Suprapubic skin (tissue), 4 donors: ENCODE data around the gene SPIRE1. TPM values are rescaled to one million over a fixed set of nuclear protein-coding genes. Genes with fewer than 3 reads are reported as not detected.

ENCODE experiments used
- DNase-seq, 2 donors: peaks; one replicate each; pipeline ENCODE4 v3.0.0-alpha.2; 2019; ENCODE audit warnings: low spot score in 2 of 2
- H3K27ac ChIP-seq: fragments of 200-600 bp; sonication (generic); one replicate; pipeline ENCODE4 v1.5.1; 2019
- H3K27me3 ChIP-seq: fragments of 200-600 bp; sonication (generic); one replicate; pipeline ENCODE4 v1.5.1; 2019
- H3K36me3 ChIP-seq: fragments of 200-600 bp; sonication (generic); one replicate; pipeline ENCODE4 v1.5.1; 2019
- H3K4me1 ChIP-seq: fragments of 200-600 bp; sonication (generic); one replicate; pipeline ENCODE4 v1.5.1; 2019
- H3K4me3 ChIP-seq: fragments of 200-600 bp; sonication (generic); one replicate; pipeline ENCODE4 v1.5.1; 2019; ENCODE audit warnings: mild to moderate bottlenecking
- H3K9me3 ChIP-seq: fragments of 200-600 bp; sonication (generic); one replicate; pipeline ENCODE4 v1.5.1; 2019
- CTCF ChIP-seq, 2 donors: fragments of 200-600 bp in 1 of 2; fragments of 450-650 bp in 1 of 2; sonication (generic) in 1 of 2; IDR thresholded peaks; one replicate each; pipeline ENCODE4 v1.5.1; 2016 to 2019; ENCODE audit warnings: antibody characterized with exemption in 2 of 2, mild to moderate bottlenecking in 1 of 2, moderate library complexity in 1 of 2
- EP300 ChIP-seq: sonication (generic); formaldehyde crosslinking; IDR thresholded peaks from one replicate; pipeline ENCODE4 v1.6.1; 2017; ENCODE audit warnings: antibody characterized with exemption
- POLR2A ChIP-seq, 2 donors: fragments of 450-650 bp; IDR thresholded peaks; one replicate each; pipeline ENCODE4 v1.6.1; 2017; ENCODE audit warnings: antibody characterized with exemption in 2 of 2, mild to moderate bottlenecking in 2 of 2, moderate library complexity in 2 of 2
- POLR2AphosphoS5 ChIP-seq, 3 donors: sonication (generic); formaldehyde crosslinking; IDR thresholded peaks; one replicate each; pipeline ENCODE4 v1.6.1; 2017; ENCODE audit warnings: antibody characterized with exemption in 3 of 3
- WGBS: methylation state at CpG from one replicate; pipeline ENCODE4 v1.1.5; 2018; 5-methylcytosine and 5-hydroxymethylcytosine counted together
- total RNA-seq, 4 donors: library from RNA; depleted of rRNA; stranded (reverse); fragments of >200 nt; gene quantifications; one replicate each; pipeline ENCODE4 v1.1.0, GENCODE V29; 2016

SPIRE1 gene
- total RNA-seq, 4 donors from 2014 or later = 21.7 to 42.8 (median 25.2) TPM

GRCh38 chr18:12461326-12461725 is 196.6 kb downstream of the SPIRE1 start:
- H3K36me3 ChIP-seq = peaks cover 23% of the 10 kb centered on the region
- DNase-seq = no peak
- no peaks in the 10 kb centered on the region for H3K4me1 ChIP-seq
- WGBS = 78% methylated on average over 6 of the region's 6 CpGs
- H3K27me3 ChIP-seq = no peaks in the 10 kb centered on the region
- TF ChIP-seq POLR2AphosphoS5 (IDR thresholded peaks at IDR 0.05) (no peak), CTCF (IDR thresholded peaks at IDR 0.05) (no peak), POLR2A (IDR thresholded peaks at IDR 0.05) (no peak), EP300 (no peak)
- H3K4me3 ChIP-seq = no peak overlapping the region
- H3K9me3 ChIP-seq = no peaks in the 10 kb centered on the region
- H3K27ac ChIP-seq = no peak overlapping the region

GRCh38 chr18:12460874-12461273 is 197.0 kb downstream of the SPIRE1 start:
- Histone ChIP-seq H3K9me3 (no peaks in the 10 kb centered on the region), H3K4me1 (no peaks in the 10 kb centered on the region), H3K36me3 (peaks cover 23% of the 10 kb centered on the region), H3K4me3 (no peak overlapping the region), H3K27ac (no peak overlapping the region), H3K27me3 (no peaks in the 10 kb centered on the region)
- WGBS = 76% methylated on average over 5 of the region's 5 CpGs
- DNase-seq = no peak
- TF ChIP-seq POLR2A (IDR thresholded peaks at IDR 0.05) (no peak), EP300 (no peak), POLR2AphosphoS5 (IDR thresholded peaks at IDR 0.05) (no peak), CTCF (IDR thresholded peaks at IDR 0.05) (no peak)

GRCh38 chr18:12458771-12459170 is 199.1 kb downstream of the SPIRE1 start:
- Histone ChIP-seq H3K4me3 (no peak overlapping the region), H3K4me1 (no peaks in the 10 kb centered on the region), H3K27ac (no peak overlapping the region), H3K27me3 (no peaks in the 10 kb centered on the region), H3K36me3 (peaks cover 23% of the 10 kb centered on the region), H3K9me3 (no peaks in the 10 kb centered on the region)
- TF ChIP-seq EP300 (no peak), CTCF (IDR thresholded peaks at IDR 0.05) (no peak), POLR2A (IDR thresholded peaks at IDR 0.05) (no peak), POLR2AphosphoS5 (IDR thresholded peaks at IDR 0.05) (no peak)
- no peak for DNase-seq
- 85% methylated on average over 7 of the region's 7 CpGs for WGBS

GRCh38 chr18:12456441-12456840 is 201.5 kb downstream of the SPIRE1 start:
- no peak for DNase-seq
- 90% methylated on average over 3 of the region's 3 CpGs for WGBS
- Histone ChIP-seq H3K4me3 (no peak overlapping the region), H3K27me3 (no peaks in the 10 kb centered on the region), H3K4me1 (no peaks in the 10 kb centered on the region), H3K36me3 (peaks cover 25% of the 10 kb centered on the region), H3K27ac (no peak overlapping the region), H3K9me3 (no peaks in the 10 kb centered on the region)
- no peak for TF ChIP-seq CTCF (IDR thresholded peaks at IDR 0.05)
- TF ChIP-seq POLR2A (IDR thresholded peaks at IDR 0.05) = no peak
- TF ChIP-seq POLR2AphosphoS5 (IDR thresholded peaks at IDR 0.05) = no peak
- no peak for TF ChIP-seq EP300

- TF ChIP-seq EP300 = no peak
- TF ChIP-seq CTCF (IDR thresholded peaks at IDR 0.05) = no peak
- TF ChIP-seq POLR2A (IDR thresholded peaks at IDR 0.05) = no peak
- no peak for TF ChIP-seq POLR2AphosphoS5 (IDR thresholded peaks at IDR 0.05)
- Histone ChIP-seq H3K4me3 (no peak overlapping the region), H3K9me3 (no peaks in the 10 kb centered on the region), H3K27ac (no peak overlapping the region), H3K36me3 (peaks cover 30% of the 10 kb centered on the region), H3K27me3 (no peaks in the 10 kb centered on the region), H3K4me1 (no peaks in the 10 kb centered on the region)
- no peak for DNase-seq
- WGBS = 90% methylated on average over 7 of the region's 7 CpGs
Observed at GRCh38 chr18:12455496-12455895, 202.4 kb downstream of the SPIRE1 start.
